ENCODE results near the gene NME5. TPM values are rescaled to one million over a fixed set of nuclear protein-coding genes. Genes with fewer than 3 reads are reported as not detected.

NME5 gene
- total and polyA plus RNA-seq, 10 donors = 0.13 to 1.3 (median 0.51) TPM; not detected in 4

DNA sequence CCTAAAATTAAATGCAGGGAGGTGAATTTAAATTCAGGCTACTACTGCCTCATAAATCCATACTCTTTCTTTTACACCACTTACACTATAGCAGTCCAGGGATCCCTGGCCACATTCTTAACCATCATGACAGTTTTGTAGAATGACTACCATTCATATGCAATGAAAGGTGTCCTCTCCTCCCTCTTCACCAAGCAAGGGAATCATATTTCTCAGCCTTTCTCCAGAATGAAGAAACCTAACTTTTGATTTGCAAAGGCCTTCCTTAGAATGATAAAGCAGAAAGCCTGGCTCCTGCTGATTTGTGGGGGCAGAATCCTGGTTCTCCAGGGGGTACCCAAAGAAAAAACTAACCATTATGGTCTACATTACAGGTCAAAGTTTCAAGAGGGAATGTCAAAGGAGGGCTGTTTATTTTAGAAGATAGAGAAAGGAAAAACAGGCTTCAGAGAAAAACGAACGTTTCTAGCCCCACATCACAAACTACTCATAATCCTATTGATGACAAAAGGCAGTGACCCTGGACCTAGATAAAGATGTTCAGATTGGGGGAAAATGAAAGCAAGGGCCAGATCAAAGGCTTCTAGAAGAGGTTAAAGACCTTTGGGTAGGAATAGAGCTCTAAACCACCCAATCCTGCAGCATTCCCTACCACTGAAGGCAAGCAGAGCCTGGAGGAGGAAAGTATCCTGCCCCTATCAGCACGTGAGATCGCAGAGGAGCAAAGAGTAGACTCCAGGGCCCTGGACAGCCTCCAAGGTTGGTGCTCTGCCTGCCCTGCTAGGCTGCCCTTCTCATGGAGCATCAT is 43.9 kb downstream of the NME5 start:
- Histone ChIP-seq H3K4me1 (no peaks in the 10 kb centered on the region), H3K4me3 (no peak overlapping the region), H3K27ac (no peak overlapping the region), H3K36me3 (no peaks in the 10 kb centered on the region), H3K9me3 (no peaks in the 10 kb centered on the region), H3K27me3 (replicated peaks in 1 of 7) (peaks cover 0 to 14% (median 0%) of the 10 kb centered on the region in 7 donors)
- WGBS, 5 donors = 70 to 81% (median 70%) methylated on average over 4 of the region's 4 CpGs
- TF ChIP-seq POLR2AphosphoS5 (IDR thresholded peaks at IDR 0.05) (no peak), POLR2A (IDR thresholded peaks at IDR 0.05) (no peak)
- TF ChIP-seq, protein P1, sequence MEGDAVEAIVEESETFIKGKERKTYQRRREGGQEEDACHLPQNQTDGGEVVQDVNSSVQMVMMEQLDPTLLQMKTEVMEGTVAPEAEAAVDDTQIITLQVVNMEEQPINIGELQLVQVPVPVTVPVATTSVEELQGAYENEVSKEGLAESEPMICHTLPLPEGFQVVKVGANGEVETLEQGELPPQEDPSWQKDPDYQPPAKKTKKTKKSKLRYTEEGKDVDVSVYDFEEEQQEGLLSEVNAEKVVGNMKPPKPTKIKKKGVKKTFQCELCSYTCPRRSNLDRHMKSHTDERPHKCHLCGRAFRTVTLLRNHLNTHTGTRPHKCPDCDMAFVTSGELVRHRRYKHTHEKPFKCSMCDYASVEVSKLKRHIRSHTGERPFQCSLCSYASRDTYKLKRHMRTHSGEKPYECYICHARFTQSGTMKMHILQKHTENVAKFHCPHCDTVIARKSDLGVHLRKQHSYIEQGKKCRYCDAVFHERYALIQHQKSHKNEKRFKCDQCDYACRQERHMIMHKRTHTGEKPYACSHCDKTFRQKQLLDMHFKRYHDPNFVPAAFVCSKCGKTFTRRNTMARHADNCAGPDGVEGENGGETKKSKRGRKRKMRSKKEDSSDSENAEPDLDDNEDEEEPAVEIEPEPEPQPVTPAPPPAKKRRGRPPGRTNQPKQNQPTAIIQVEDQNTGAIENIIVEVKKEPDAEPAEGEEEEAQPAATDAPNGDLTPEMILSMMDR (IDR thresholded peaks at IDR 0.05 in 8 of 11, conservative IDR thresholded peaks at IDR 0.05 in 3 of 11) = no peak
- intact Hi-C loops (cut with DNase I; ENCODE audit: low total_unique reads) = no loop called here
- DNase-seq = no peak

DNA sequence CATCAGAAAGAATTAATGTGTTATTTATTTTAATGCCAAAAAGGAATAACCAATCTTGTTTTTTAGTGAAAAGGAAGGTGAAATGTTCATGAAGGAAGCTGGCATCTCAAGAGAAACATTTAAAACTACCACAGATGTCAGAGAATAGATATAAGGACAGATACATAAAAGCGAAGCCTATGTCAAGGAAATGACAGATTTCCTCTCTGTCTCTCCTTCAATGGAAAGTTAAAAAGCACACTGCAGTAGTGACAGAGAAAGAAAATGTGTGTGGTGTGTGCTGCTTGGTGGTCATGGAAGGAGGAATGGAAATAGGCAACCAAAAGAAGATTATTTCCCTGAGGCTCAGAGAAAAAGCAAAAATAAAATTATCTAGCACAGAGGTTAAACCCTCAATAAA is 46.2 kb downstream of the NME5 start:
- Histone ChIP-seq H3K9me3 (no peaks in the 10 kb centered on the region), H3K36me3 (no peaks in the 10 kb centered on the region), H3K4me1 (no peaks in the 10 kb centered on the region), H3K4me3 (no peak overlapping the region), H3K27ac (no peak overlapping the region), H3K27me3 (replicated peaks in 1 of 7) (peaks cover 0 to 2% (median 0%) of the 10 kb centered on the region in 7 donors)
- intact Hi-C loops (cut with DNase I; ENCODE audit: low total_unique reads) = no loop called here
- TF ChIP-seq, protein P1 (IDR thresholded peaks at IDR 0.05 in 8 of 11, conservative IDR thresholded peaks at IDR 0.05 in 3 of 11) = no peak
- no peak for TF ChIP-seq POLR2AphosphoS5 (IDR thresholded peaks at IDR 0.05)
- TF ChIP-seq POLR2A (IDR thresholded peaks at IDR 0.05) = no peak
- no peak for DNase-seq
- WGBS, 5 donors = 11 to 26% (median 20%) methylated on average over 1 of the region's 1 CpG

DNA sequence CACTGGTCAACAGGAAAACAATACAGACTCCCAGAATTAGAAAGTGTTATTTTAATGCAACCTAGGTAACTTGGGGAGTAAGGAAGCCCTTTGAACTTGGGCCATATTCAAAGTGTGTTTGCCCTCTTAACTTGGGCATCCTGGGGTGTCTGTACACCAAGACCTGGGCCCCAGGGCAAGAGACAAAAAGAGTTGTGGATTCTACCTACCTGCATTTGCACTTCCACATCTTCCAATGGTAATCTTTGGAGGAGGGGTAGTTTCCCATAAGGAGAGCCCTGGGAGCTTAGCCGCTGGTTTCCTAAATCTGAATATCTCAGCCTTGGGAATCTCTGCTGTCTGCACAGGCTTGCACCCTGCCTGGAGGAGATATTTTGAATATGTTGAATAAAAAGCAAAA is 46.9 kb downstream of the NME5 start:
- Histone ChIP-seq H3K9me3 (no peaks in the 10 kb centered on the region), H3K4me3 (no peak overlapping the region), H3K36me3 (no peaks in the 10 kb centered on the region), H3K27ac (no peak overlapping the region), H3K27me3 (replicated peaks in 1 of 7) (no peaks in the 10 kb centered on the region), H3K4me1 (no peaks in the 10 kb centered on the region)
- DNase-seq = no peak
- TF ChIP-seq POLR2A (IDR thresholded peaks at IDR 0.05) = no peak
- TF ChIP-seq POLR2AphosphoS5 (IDR thresholded peaks at IDR 0.05) = no peak
- TF ChIP-seq, protein P1 (IDR thresholded peaks at IDR 0.05 in 8 of 11, conservative IDR thresholded peaks at IDR 0.05 in 3 of 11) = no peak
- WGBS, 5 donors = 75 to 96% (median 81%) methylated on average over 1 of the region's 1 CpG
- intact Hi-C loops (cut with DNase I; ENCODE audit: low total_unique reads) = no loop called here

DNA sequence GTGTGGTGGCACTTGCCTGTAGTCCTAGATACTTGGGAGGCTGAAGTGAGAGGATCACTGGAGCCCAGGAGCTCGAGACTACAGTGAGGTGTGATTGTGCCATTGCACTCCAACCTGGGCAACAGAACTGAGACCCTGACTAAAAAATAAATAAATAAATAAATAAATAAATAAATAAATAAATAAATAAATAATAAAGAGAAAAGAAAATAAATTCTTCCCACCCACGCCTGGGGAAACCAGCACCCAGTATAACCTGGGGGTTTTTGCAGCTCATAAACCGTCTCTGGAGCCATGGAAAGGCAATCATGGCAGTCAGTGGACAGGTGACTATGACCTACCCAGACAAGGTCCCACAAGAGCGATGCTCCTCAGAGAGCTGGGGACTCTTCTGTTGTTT is 47.5 kb downstream of the NME5 start:
- TF ChIP-seq POLR2A (IDR thresholded peaks at IDR 0.05) (no peak), POLR2AphosphoS5 (IDR thresholded peaks at IDR 0.05) (no peak)
- TF ChIP-seq, protein P1 (IDR thresholded peaks at IDR 0.05 in 8 of 11, conservative IDR thresholded peaks at IDR 0.05 in 3 of 11) = no peak
- Histone ChIP-seq H3K9me3 (no peaks in the 10 kb centered on the region), H3K4me1 (no peaks in the 10 kb centered on the region), H3K27me3 (replicated peaks in 1 of 7) (no peaks in the 10 kb centered on the region), H3K27ac (no peak overlapping the region), H3K4me3 (no peak overlapping the region), H3K36me3 (no peaks in the 10 kb centered on the region)
- no peak for DNase-seq
- 80 to 91% (median 88%) methylated on average over 4 of the region's 4 CpGs for WGBS, 5 donors
- intact Hi-C loops (cut with DNase I; ENCODE audit: low total_unique reads) = no loop called here
